Activated T-cell treated with anti-CD3 and anti-CD28 coated beads, Interleukin-2, amount 50 U/mL, for 1 hour (primary cell): ENCODE measurements around the gene GSK3A.

ENCODE experiments used
- DNase-seq: peaks from one replicate; pipeline ENCODE4 v3.0.0-alpha.2; 2020

The GSK3A gene

DNA sequence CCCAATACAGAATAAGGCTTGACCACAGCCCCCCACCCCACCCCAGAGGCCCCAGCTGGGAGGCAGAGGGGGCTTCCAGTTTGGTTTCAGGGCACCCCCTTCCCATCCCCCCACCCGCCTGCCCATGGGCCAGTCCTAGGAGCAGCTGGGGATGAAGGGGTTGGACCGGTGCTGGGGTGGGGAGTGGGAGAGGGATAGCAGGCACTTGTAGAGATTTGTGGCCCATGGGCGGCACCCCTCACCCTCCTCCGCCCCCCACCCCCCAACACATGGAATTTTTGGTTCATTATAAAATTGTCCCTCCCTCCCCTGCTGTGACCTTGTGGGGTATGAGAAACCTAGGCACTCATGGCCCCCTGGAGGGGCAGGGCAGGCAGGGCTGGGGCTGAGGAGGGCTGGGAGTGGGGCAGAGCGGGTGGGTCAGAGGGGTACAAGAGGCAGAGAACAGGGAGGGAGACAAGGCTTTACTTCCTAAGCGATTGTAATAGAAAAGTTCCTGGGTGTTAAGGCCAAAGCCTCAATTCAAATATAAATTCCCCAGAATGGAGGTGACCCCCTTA, 5.3 kb upstream of the GSK3A start:
- DNase-seq = no peak

GRCh38 chr19:42246922-42247639, 4.7 kb upstream of the GSK3A start:
- no peak for DNase-seq

DNA sequence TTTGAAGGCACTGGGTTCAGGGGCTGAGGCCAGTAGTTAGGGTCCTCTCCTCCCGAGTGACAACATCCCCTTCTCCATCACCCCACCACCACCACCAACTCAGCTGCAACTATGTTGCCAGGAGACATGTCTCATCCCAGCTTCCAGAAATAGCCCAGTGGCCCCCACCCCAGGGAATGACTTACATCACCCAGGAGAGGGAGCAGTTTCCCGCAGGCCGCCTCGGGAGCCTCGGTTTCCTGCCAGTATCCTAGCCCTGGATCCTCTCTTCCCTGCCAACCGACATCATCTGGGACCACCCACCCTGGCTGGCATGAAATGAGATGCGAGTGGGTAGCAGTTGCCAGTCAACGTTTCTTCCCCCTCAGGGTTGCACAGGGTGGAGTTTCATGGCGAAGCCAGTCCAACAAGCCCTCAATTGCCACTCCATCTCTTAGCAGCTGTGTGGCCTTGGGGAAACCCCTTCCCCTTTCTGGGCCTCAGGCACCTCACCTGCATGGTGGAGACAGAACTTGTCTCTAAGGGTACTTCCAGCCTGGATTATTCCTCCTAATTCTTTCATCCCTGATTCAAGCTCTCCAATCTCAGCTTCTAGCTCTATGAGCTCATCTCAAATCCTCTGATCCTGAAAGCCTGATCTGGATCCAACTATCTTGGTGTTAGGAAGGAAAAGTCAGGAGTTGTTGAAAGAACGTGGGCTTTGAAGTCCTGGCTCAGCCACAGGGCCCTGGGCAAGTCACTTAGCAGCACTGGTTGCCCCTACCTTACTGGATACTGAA, 3.9 kb upstream of the GSK3A start:
- no peak for DNase-seq

DNA sequence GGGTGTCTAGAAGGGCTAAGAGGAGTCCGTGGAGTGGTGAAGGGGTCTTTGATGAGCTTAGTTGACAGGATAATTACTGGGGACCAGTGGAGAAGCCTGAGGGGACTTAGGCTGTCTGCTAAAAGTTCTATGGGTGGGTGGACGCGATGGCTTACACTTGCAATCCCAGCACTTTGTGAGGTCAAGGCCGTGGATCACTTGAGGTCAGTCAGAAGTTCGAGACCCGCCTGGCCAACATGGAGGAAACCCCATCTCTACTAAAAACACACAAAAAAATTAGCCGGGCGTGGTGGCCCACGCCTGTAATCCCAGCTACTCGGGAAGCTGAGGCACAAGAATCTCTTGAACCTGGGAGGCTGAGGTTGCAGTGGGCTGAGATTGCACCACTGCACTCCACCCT, 2.8 kb upstream of the GSK3A start:
- no peak for DNase-seq

GRCh38 chr19:42244347-42245220, 2.2 kb upstream of the GSK3A start:
- DNase-seq = peak; percentile 91

GRCh38 chr19:42242069-42242511, 312 bp downstream of the GSK3A start:
- DNase-seq = no peak

GRCh38 chr19:42241279-42241678, 1.1 kb downstream of the GSK3A start:
- no peak for DNase-seq

GRCh38 chr19:42239544-42240220, 2.7 kb downstream of the GSK3A start:
- no peak for DNase-seq

DNA sequence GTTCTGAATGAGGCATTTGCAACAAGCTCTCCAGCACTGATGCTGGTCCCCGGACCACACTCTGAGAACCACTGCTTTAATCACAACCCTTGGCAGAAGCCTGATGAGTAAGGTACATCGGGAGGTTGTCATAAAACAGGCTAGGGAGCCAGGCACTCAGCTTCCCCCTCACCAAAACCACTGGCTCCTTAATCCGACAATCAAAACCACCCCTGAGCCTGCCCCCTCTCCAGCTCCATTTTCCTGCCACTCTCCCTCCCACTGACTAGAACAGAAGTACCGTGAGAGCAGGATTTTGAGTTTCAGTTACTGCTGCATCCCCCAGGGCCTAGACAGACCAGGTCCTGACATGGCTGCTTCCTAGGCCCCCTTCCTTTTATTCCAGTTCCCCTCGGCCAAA, 7.2 kb downstream of the GSK3A start:
- DNase-seq = no peak

GRCh38 chr19:42234364-42234763, 8.0 kb downstream of the GSK3A start:
- no peak for DNase-seq

- DNase-seq = no peak
These were observed 8.6 kb downstream of the GSK3A start for GRCh38 chr19:42233678-42234292.

- no peak for DNase-seq
These were observed 9.3 kb downstream of the GSK3A start for GRCh38 chr19:42233106-42233505.

- no peak for DNase-seq
These were observed 10.0 kb downstream of the GSK3A start for GRCh38 chr19:42232435-42232834.

GRCh38 chr19:42230571-42230970, 11.8 kb downstream of the GSK3A start:
- no peak for DNase-seq

DNA sequence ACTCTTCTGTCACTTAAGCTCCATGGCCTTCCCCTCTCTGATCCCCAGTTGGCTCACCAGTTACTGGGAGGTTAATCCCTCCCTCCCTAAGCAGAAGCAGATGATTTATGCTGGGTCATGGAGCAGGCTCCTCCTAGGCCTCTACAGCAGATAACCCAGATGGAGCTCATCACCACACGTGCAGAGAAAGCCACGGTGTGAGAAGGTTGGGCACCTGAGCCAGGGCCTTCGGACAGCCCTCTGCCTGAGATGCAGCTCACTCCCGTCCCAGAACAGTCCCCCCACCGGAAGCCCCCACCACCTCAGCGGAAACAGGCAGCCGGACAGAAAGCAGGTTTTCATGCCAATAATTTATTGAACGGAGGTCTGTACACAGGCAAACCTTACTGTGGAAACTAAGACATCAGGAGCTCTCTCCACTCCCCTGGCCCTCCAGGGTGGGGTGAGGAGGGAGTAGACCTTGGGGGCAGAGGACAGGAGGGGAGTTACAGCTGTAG, 12.5 kb downstream of the GSK3A start:
- DNase-seq = no peak

DNA sequence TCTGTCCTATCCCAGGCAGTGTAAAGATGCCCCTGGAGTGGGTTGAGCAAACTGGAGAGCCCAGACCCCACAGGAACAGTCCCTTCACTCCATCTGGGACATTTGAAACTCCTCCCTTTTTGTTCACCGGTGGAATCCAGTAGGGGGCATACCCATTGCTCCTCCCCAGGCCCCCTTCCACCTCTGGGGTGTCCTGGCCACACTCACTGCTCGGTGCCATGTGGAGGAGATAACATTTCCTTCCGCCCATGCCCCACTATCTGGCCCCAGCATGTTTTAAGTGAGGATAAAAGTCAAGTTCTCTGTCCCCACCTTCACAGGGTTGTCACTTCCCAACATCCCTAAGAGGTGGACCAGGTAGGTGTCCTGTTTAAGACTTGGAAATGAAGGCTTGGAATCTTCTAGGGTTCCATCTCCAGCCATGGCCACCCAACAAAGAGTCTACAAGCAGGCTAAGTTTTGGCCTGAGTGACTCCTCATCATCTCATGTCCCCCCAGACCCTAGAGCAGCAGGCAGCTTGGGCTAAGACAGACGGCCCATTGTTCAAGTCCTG, 13.0 kb downstream of the GSK3A start:
- DNase-seq = no peak

DNA sequence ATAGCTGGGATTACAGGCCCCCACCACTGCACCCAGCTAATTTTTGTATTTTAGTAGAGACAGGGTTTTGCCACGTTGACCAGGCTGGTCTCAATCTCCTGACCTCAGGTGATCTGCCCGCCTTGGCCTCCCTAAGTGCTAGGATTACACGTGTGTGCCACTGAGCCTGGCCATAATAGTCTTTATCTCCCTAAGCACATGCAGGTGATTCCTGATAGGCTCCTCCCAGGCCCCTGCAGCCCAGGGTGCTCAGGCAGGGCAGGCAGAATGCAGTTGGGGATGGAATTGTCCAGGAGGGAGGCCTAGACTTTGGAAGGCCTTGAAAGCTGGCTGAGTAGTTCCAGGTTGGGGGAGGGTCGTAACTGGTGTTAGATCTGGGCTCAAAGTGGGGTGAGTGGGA, 13.8 kb downstream of the GSK3A start:
- no peak for DNase-seq

GRCh38 chr19:42226886-42227285, 15.5 kb downstream of the GSK3A start:
- no peak for DNase-seq

DNA sequence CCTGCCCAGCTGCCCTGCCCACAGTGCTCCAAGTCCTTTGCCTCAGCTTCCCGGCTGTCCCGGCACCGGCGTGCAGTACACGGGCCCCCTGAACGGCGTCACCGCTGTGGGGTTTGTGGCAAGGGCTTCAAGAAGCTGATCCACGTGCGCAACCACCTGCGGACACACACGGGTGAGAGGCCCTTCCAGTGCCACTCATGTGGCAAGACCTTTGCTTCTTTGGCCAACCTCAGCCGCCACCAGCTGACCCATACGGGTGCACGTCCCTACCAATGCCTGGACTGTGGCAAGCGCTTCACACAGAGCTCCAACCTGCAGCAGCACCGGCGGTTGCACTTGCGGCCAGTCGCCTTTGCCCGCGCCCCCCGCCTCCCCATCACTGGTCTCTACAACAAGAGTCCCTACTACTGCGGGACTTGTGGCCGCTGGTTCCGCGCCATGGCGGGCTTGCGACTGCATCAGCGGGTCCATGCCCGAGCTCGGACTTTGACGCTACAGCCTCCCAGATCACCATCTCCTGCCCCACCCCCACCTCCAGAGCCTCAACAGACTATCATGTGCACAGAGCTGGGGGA, 16.6 kb downstream of the GSK3A start:
- DNase-seq = no peak

DNA sequence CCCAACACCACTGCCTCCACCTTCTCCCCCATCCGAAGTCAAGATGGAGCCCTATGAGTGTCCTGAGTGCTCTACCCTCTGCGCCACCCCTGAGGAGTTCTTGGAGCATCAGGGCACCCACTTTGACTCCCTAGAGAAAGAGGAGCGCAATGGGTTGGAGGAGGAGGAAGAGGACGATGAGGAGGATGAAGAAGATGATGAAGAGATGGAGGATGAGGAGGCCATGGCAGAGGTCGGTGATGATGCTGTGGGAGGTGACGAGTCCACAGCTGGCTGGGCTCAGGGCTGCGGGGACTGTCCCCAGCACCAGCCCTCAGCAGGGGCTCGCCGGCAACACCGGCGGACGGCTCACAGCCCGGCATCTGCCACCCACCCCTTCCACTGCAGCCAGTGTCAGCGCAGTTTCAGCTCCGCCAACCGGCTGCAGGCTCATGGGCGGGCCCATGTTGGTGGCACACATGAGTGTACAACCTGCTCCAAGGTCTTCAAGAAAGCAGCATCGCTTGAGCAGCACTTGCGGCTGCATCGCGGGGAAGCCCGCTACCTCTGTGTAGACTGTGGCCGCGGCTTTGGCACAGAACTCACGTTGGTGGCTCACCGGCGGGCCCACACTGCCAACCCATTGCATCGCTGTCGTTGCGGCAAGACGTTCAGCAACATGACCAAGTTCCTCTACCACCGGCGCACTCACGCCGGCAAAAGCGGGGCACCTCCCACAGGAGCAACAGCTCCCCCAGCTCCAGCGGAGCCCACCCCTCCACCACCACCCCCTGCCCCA, 17.3 kb downstream of the GSK3A start:
- no peak for DNase-seq
